Stimulated activated CD4-positive, alpha-beta T cell treated with anti-CD3 and anti-CD28 coated beads, TNF-alpha, amount 100 ng/mL, for 24 hours (primary cell): Measurements from ENCODE around the gene SLC4A8.
"Not testable (repeated sequence)": the region's sequence is repeated elsewhere in the genome, so short reads cannot be mapped to it uniquely, and the experiment has no call there.

Experiments
- DNase-seq, 3 experiments: peaks; one replicate each; pipeline ENCODE4 v3.0.0-alpha.2; 2020; ENCODE audit warnings: low read depth in 3 of 3

Gene SLC4A8

DNA sequence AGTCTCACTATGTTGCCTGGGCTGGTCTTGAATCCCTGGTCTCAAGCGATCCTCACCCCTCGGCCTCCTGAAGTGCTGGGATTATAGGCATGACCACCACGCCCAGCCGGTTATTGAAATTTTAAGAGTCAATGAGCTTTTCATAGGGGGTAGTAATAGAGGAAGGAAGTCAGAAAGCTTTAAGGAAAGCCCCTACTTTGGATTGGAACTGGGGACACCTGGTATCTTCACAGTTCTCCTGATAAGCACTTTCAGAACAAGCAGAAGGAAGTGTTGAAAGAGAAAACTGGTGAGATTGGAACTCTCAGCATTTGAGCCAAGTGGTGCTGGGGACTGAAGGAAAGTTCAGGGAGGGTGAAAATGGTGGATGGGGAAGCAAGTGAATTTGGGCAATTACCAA, 5.1 kb downstream of the SLC4A8 start:
- no peak for DNase-seq

DNA sequence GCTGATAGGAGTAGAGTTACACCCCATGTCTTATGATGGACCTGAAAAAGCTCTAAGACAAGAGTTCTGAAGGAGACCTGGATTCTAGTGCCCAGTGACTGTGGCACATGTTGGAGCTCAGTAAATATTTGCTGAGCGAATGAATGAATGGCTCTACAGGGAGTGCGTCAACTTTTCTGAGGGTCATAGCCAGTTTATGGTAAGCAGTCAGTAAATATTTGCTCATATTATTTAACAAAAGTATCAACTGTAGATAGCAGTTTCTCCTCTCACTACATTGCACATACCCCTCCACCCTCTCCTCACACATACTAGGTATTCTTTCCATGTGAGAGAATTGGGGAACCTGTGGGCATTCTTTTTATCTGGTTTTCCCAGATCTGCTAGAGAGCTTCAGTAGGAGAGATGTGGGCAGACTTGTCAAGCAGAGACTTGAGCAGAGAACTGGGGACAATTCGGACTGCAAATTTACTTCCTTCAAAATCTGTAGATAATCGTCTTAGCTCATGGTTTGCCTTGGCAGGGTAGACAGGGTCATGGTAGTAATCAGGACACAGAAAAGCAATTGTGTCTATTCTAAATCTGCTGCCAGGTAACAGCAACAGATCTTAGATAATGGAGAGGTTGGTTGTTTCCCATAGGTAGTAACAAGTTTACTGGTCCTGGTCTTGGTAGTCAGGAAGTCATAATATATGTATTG, 5.7 kb downstream of the SLC4A8 start:
- no peak for DNase-seq

DNA sequence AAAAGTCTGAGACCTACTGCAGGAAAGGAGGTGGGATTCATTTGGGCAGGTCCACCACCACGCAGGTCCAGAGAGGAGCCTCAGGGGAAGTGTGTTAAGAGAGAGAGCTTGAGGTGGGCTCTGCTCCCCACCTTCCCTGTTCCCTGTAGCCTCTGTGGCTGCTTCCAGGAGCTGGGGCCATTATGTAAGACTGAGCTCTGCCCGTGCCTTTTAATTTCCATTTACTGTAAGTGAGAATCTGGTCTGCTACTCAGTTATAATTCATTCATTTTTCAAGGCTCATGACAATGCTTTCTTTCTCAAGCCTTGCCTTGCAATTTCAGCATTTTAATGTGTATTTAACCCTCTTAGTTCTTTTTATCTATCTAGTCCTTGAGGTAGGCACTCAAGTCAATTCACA, 8.3 kb downstream of the SLC4A8 start:
- DNase-seq = no peak

GRCh38 chr12:51434305-51434704, 9.7 kb downstream of the SLC4A8 start:
- DNase-seq = no peak

DNA sequence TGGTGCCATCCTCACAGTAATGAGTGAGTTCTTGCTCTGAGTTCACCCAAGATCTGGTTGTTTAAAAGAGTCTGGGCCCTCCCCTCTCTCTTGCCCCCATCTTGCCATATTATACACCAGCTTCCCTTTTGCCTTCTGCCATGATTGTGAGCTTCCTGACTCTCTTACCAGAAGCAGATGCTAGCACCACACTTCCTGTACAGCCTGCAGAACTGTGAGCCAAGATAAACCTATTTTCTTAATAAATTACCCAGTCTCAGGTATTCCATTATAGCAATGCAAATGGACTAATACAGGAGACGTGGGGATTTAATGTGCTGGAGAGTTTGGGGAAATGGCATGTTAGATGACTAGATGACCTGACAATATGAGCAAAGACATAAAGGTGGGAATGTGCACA, 12.8 kb downstream of the SLC4A8 start:
- DNase-seq = no peak

- no peak for DNase-seq
Measured at GRCh38 chr12:51439330-51439729, 14.7 kb downstream of the SLC4A8 start.

DNA sequence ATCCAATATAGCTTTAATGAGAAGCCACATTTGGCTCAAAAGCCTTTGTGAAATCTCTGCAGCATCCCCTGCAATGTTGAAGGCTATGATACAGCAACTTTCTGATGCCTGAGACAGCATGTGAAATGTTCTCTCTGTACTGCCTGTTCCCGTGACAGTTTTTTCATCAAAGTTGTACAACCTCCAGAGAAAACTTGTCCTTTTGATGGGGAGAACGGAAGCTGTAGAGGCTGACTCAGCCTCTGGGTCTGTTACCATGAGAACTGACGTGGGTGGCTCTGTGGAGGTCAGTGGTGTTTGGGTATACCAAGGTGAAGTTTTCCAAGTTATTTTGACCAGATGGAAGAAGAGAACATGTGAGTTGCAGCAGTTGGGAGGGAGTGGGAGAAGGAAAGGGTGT, 17.0 kb downstream of the SLC4A8 start:
- no peak for DNase-seq

- DNase-seq = no peak
Measured at GRCh38 chr12:51442324-51442723, 17.7 kb downstream of the SLC4A8 start.

DNA sequence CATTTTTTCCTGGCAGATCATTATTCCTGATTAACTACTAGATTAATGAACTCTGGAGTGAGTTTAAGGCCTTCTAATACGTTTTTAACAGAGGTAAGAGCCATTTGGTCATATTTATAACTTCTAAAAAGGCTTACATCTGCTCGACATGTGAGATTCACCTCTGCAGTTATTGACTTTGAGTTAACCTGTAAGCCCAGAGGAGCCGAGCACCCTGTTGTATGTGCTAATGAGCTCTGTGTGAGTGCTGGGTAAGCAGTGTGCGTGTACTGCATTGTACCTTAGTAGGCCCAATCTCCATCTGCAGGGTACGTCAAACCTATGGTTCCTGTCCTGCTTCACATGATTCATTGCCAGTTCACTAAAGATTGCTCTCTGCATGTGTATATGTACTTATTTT, 18.9 kb downstream of the SLC4A8 start:
- no peak for DNase-seq

DNA sequence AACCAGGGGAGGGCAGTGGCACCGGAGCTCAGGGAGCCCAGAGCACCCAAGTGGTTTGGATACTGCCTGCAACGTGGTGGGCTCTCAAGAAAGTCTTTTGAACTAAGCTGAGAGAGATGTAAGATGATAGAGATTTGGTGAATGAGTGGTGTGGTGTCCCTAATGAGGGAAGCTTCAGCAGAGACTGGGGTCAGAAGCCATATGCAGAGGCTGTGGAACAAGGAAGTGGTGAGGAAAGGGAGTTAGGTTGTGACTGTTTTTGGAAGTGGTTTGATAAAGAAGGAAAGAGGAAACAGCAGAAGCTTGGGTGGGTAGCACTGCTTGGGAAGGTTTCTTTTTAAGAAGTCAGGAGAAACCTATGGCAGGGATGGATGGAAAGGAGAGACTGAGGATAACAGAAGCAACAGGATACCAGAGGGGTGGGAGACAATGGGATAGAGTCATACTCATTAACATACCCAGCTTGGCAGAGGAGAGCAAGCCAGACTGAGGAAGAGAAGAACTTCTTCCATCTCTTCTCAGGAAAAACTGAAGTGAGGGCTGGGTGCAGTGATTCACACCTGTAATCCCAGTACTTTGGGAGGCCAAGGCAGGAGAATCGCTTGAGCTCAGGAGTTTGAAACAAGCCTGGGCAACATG, 24.1 kb downstream of the SLC4A8 start:
- DNase-seq = no peak

DNA sequence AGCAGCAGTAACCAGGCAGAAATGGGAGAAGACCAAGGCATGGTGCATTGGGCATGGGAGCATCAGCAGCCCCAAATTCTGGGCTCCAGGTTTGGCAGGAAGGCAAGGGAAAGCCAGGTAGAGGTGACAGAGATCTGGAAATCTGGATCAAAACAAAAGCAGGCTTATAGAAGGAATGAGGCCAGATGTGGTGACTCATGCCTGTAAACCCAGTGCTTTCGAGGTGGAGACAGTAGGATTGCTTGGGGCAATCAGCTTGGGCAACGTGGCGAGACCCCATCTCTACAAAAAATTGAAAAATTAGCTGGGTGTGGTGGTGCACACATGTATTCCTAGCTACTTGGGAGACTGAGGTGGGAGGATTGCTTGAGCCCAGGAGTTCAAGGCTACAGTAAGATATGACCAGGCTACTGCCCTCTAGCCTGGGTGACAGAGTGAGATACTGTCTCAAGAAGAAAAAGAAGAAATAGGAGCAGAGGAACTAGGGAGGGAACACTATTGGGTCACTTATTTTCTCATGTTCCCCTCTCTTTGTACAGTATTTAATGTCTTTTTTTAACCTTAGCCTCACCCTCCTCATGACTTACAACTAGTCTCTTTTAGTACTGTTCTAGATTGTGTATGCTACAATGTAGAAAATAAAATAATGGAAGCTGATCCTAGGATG, 25.1 kb downstream of the SLC4A8 start:
- no peak for DNase-seq

DNA sequence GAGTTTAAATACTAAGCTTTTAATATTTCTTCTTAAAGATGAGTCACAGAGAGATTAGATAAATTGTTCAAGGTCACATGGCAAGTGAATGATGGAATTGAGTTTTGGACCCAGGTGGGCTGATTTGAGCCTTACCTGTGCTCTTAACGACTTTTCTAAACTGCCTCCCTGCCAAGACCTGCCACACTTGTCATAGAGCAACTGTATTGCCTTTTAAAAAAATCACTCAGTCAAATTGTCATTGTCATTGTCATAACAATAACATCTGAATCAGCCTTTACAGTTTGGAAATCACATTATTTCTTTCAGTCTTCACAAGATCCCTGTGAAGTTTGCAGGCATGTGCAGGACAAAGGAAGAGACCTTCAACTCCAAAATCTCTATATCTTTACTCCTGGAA, 25.7 kb downstream of the SLC4A8 start:
- no peak for DNase-seq

GRCh38 chr12:51450806-51451205, 26.2 kb downstream of the SLC4A8 start:
- DNase-seq = no peak

DNA sequence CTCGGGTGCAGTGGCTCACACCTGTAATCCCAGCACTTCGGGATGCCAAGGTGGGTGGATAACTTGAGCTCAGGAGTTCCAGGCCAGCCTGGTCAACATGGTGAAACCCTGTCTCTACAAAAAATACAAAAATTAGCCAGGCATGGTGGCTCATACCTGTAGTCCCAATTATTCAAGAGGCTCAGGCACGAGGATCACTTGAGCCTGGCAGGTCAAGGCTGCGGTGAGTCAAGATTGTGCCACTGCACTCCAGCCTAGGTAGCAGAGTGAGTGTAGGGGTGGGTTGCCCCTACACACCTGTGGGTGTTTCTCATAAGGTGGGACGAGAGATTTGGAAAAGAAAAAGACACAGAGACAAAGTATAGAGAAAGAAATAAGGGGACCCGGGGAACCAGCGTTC, 29.4 kb downstream of the SLC4A8 start:
- DNase-seq = not testable (repeated sequence)

- not testable (repeated sequence) for DNase-seq
Measured at GRCh38 chr12:51455050-51455449, 30.4 kb downstream of the SLC4A8 start.

GRCh38 chr12:51458635-51459034, 34.0 kb downstream of the SLC4A8 start:
- no peak for DNase-seq

- no peak for DNase-seq
Measured at GRCh38 chr12:51460519-51460918, 35.9 kb downstream of the SLC4A8 start.

DNA sequence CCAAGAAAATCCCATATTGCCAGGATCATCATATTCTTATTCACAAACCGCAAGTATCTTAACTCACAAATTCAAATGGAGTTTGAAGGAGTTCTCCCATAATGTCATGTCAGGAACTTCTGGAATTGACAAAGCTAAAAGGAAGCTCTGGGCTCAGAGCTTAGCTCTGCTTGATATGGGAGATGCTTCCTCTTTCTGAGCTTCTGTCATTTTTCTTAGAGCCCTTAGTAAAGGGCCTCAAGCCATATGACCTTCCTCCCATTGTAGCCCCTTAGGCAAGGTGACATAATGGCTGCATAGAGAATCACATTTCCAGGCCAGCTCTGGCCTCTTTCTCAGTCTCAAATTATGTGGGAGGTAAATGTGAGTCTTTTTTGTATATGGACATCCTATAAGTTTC, 40.9 kb downstream of the SLC4A8 start:
- no peak for DNase-seq

DNA sequence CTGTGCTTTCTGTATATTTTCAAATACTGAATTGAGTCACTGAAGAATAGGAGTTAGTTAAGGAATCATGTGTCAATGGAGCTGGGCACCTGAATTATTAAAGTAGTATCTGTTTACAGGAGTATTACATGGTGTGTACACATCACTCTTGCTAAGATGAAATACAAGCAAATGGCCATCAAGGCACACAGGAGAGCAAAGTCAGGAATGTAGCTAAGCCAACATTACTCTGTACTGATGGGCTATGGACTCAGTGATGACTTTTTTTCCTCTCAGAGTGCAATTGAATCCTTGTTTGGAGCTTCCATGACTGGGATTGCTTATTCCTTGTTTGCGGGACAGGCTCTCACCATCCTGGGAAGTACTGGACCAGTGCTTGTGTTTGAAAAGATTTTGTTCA, 45.5 kb downstream of the SLC4A8 start:
- DNase-seq = no peak

GRCh38 chr12:51471111-51471864, 46.7 kb downstream of the SLC4A8 start:
- no peak for DNase-seq

DNA sequence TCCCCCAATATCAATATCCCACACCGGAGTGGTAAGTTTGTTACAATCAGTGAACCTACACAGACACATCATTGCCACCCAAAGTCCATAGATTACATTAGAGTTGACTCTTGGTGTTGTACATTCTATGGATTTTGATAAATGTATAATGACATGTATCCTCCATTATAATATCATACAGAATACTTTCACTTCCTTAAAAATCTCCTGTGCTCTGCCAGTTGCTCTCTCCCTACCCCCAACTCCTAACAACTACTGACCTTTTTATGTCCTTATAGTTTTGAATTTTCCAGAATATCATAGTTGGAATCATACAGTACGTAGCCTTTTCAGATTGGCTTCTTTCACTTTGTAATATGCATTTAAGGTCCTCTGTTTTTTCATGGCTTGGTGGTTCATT, 48.4 kb downstream of the SLC4A8 start:
- DNase-seq = no peak

DNA sequence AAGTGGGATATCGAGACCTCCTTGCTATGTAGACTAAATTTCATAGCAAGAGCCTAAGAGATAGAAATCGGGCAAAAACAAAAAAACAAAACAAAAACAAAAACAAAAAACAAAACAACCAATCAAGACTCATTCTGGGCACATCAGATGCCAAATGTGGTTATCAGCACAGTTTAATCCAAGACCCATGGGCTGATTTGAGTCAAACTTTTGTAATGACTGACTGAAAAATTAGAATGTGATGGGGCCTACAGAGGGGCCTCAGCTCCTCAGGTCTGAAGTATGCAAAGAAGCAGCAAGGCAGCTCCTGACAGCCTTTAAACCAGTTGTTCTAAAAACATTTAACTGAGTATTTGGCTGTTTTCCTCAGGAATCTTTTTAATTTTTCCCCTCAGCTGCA, 49.3 kb downstream of the SLC4A8 start:
- DNase-seq = no peak

DNA sequence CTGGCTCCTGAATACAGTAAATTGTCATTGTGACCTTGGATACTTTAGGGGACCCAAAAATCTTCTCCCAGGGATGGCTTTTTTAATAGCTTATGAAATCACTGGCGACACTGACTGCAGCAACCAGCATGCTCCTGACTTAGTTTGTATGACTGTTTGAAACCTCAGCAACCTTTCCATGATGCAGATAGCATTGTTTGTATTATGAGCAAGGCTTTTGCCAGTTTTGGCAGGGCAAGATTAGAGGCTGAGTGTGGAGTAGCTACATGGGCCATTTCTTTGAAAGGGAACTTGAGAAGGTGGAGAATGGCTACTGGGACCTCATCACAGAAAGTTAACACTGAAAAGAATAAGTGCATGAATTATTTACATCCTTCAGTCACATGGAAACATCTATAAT, 50.9 kb downstream of the SLC4A8 start:
- DNase-seq = no peak
